NCI-H82 treated with DMSO at 0.1 percent for 48 hours (cell line): Measurements from ENCODE around the gene MYH9.
"Not testable (repeated sequence)": the region's sequence is repeated elsewhere in the genome, so short reads cannot be mapped to it uniquely, and the experiment has no call there.

Experiments used
- DNase-seq: peaks from one replicate; lab custom pipeline; 2025; ENCODE audit not compliant: unreplicated experiment; lab: John Stamatoyannopoulos, UW

The MYH9 gene

DNA sequence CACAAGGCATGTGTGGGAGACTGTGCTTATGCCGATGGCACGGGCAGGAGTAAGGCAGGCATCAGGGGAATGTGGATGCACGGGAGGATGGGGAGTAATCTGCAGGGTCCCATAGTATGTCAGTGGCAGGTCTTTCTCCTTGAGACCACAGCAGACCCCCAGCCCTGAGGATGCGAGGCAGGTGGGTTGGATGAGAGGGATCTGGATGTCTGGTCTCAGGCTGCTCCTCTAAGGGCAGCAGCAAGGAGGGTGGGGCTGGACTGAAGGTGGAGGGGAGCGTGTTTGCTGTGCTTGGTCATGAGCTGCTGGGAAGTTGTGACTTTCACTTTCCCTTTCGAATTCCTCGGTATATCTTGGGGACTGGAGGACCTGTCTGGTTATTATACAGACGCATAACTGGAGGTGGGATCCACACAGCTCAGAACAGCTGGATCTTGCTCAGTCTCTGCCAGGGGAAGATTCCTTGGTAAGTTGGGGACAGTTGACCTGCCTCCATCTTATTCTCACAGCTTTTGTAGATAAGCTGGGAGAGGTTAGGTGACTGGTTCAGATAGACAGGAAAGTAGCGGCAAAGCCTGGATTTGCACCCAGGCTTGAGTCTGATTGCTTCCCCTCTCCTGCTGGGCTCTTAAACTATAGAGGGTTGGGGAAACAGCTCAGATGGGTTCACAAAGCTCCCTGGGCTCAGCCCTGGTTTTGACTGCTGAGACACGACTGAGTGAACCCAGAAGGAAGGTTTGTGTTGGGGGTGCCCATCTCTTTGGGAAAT lies 134.8 kb downstream of the MYH9 start, which contains the start of gene APOL1:
Gene APOL1 (plus strand): TSS at position 380 of the 769 bp plus-strand sequence. CDS start 1,823 bp downstream, outside the sequence.
- no peak for DNase-seq

DNA sequence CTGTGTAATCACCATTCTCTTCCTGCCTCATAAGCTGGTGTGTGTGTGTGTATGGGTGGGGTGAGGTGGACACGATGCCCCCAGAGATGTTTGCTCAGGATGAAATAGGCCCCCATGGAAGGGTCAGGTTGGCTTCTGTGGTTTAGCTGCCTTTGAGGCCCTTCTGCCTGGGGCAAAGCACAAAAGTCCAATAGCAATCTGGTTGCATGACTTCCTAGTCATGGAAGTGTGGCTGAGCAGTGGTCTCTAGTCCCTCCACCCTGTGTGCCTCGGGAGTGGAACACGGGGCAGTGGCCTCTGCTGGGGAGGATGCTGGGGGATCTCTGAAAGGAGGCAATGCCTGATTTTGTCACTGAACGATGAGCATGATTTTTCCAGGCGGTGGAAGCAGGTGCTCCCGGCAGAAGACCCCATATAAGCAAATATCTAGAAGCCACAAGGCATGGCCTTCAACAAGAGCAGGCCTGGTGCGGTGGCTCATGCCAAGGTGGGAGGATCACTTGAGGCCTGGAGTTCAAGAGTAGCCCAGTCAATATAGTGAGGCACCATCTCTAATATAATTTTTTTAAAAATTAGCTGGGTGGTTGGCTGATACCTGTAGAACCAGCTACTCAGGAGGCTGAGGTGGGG lies 135.7 kb downstream of the MYH9 start:
- DNase-seq: not testable (repeated sequence)

DNA sequence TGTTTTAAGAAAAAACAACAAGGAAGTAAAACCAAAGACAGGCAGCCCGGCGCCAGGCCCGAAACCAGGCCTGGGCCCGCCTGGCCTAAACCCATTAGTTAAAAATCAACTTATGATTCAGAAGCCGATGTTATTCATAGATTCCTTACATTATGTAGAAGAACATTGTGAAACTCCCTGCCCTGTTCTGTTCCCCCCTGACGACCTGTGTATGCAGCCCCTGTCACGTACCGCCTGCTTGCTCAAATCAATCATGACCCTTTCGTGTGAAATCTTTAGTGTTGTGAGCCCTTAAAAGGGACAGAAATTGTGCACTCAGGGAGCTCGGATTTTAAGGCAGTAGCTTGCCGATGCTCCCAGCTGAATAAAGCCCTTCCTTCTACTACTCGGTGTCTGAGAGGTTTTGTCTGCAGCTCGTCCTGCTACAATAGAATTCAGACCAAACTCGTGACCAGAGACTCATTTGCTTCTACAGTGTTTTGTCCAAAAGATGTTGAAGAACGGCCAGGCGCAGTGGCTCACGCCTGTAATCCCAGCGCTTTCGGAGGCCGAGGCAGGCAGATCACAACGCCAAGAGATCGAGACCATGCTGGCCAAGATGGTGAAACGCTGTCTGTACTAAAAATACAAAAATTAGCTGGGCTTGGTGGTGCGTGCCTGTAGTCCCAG lies 137.3 kb downstream of the MYH9 start:
- not testable (repeated sequence) for DNase-seq

DNA sequence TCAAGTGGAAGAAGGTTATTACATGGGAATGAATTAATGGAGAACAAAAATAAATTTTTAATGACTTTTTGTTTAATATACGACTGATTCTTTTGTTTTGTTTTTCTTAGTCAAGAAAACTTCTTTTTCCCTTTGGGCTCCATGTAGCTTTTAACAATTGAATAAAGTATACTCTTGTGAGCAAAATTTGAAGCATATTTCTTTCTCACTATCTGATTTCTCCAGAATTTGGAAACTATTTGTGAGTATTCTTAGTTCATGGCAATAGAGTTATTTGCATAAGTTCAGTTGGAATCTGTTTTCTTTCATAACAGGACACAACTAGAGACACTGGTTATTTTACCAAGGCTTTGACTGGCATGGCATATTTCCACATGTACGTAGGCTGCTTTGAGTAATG lies 138.6 kb downstream of the MYH9 start:
- no peak for DNase-seq

DNA sequence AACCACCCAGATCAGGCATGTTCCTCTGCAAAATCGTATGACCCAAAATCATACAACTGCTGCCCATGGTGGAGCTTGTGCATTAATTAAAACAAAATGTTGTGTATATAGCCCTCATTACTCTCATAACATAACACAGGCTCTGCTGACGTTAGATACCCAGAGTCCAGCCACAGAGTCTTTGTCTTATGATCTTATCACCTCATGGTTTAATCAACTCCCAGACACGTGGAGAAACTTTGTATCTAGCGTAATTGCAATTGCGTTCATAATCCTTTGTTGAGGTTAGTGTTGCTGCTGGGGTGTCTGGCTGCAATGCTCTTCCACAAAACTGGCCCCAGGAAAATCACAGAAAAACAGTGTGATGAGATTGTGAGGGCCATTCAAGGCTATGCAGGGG lies 139.8 kb downstream of the MYH9 start:
- DNase-seq: no peak

DNA sequence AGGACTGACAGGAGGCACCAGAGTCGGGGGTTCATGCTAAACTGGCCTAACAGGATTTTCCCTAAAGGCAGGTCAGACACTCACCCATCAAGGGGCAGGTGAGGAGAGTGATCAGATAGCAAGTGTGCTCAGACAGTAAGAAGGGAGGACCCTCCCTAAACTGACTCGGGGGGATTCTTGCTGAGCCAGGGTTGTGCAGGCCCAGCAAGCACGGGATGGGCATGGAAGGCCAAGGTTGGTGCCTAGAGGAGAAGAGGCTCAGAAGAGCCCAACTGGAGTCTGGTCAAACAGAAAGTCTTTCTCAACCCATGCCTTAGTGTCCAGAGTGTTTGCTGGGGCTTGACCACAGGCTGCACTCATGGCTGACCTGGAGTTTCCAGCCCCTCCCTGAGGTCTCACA lies 141.0 kb downstream of the MYH9 start:
- DNase-seq: no peak

DNA sequence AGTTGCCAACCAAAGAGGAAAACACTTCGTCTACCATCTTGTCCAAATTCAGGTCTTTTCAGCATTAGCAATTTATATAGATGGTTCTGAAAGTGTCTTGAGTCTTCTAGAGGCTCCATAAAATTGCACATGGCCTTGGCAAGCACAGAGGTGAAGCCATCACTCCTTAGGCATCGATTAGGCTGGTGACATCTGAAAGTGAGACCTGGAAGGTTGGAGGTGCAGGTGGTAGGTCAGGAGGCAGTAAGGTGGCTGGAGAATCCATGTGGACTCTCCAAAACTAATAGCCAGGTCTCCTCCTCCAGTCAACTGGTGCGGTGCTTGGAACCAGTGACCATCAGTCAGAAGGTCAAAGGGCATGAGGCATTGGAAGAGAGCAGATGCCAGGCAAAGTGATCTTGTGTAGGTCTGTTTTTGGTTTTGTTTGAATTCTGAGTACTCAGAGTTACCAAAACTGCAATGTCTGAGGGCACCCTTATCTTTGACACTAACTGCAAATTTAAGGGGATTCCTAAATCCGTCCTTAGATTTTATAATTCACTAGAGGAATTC lies 141.9 kb downstream of the MYH9 start:
- DNase-seq: no peak

DNA sequence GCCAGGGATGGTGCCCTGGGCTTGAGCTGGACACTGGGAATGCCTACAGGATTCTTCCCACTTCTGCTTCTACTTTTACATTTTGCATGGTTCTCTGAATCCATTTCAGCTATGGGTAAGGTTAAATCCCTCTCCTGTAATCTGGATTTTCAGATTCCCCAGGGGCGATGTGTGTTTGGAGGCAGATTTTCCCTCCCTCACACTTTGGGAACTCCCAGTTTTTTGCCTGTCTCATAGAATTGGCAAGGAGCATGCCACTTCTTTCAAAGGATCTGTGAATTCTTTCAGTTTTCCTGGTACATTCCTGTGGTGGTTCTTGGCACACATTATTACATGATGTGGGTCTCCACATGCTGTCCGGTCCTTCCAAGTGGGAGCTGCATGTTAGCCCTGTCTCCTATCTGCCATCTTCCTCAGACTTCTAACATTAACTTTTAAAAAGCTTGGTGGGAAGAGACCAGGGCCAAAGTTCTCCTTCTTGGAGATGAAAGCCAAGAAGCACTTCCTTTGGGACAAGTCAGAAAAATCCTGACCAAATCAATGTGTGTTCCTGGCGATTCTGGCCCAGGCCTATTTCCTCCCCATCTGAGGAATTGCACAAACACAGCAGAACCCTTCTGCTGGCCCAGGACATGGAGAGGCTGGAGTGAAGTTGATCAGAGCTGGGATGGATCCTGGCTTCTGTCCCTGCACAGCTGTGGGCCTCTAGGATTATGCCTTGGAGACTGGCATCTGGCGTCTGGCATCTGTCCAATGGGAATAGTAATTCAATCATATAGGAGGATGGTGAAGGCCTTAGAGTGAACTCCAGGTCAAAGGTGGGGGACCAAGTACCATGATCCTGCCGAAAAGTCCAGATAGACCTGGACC lies 143.0 kb downstream of the MYH9 start:
- no peak for DNase-seq

DNA sequence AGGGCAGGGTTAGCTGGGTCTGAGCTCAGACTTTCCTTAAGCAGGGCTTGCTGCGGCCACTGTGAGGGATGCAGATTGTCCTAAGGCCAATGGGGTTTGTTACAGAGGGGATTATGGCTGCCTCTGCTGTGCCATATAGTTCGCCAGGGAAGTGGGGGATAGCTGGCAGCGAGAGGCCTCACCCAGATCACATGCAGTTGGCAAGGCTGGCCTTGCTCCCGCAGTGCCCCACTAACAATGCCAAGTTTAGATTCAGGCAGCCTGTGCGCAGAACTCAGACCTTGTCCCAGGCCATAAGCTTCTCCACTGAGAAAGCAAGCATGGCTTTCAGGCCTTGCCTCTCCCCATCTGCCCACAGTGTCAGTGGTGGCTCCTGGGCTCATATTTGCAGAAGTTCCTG lies 143.8 kb downstream of the MYH9 start:
- DNase-seq: no peak

DNA sequence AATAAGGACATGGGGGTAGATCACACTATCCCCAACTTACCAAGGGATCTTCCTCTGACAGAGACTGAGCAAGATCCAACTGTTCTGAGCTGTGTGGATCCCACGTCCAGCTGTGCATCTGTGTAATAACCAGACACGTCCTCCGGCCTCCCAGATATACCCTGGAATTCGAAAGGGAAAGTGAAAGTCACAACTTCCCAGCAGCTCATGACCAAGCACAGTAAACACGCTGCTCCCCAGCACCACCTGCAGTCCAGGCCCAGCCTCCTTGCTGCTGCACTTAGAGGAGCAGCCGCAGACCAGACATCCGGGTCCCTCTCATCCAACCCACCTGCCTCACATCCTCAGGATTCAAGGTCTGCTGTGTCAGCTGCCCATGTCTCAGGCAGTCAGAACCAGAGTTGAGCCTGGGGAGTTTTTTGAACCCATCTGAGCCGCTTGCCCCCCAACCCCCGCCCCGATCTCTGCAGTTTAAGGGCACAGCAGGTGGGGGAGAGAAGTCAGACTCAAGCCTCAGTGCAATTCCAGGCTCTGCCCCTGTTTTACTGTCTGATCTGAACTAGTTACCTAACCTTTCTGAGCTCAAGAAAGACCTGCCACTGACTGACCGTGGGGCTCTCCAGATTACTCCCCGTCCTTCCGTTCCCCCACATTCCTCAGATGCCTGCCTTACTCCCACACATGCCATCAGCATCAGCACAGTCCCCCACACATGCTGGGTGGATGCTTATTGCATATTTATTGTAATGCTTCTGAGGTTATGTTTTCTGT lies 148.2 kb downstream of the MYH9 start, which contains the start of gene APOL2:
Gene APOL2 (minus strand): TSS at position 127 of the 771 bp plus-strand sequence. CDS start 6,365 bp downstream, outside the sequence.
- no peak for DNase-seq

DNA sequence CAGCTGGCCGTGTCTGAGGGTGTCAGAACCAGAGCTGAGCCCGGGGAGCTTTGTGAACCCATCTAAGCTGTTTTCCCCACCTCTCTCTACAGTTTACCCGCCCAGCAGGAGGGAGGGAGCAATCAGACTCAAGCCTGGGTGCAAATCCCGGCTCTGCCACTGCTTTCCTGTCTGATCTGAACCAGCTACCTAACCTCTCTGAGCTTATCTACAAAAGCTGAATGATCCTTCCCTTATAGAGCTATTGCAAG lies 148.7 kb downstream of the MYH9 start:
- no peak for DNase-seq

DNA sequence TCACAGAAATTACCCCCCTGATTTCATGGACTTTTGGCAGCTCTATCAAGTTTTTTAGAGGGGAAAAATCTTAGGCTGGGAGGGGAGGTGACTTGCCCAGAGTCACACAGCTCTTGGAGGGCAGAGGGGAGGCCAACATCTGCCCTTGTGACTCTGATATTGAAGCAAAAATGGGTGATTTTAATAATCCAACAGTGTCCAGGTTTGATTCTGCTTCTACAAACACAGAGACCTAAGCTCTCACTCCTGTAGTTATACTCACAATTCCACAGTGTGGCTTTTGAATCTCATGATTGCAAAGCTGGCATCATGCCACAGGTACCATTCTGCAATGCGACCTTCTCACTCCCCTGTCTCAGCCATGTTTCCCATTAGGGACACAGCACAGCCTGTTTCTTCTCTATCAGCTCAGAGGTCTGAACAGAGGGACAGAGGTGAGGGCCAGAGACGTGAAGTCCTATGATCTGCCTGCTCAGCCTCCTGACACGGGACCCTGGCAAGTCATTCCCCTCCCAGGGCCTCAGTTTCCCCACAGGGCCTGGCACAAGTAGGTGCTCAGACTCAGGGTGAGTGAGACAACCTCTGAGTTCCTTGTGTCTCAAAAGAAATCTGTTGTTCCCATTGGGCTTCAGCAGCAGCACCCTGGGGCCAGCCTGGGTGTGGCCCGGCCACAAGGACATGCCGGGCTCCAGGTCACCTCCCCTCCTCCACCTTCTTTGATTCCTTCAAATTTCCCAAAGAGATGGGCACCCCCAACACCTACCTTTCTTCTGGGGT lies 149.2 kb downstream of the MYH9 start:
- no peak for DNase-seq

DNA sequence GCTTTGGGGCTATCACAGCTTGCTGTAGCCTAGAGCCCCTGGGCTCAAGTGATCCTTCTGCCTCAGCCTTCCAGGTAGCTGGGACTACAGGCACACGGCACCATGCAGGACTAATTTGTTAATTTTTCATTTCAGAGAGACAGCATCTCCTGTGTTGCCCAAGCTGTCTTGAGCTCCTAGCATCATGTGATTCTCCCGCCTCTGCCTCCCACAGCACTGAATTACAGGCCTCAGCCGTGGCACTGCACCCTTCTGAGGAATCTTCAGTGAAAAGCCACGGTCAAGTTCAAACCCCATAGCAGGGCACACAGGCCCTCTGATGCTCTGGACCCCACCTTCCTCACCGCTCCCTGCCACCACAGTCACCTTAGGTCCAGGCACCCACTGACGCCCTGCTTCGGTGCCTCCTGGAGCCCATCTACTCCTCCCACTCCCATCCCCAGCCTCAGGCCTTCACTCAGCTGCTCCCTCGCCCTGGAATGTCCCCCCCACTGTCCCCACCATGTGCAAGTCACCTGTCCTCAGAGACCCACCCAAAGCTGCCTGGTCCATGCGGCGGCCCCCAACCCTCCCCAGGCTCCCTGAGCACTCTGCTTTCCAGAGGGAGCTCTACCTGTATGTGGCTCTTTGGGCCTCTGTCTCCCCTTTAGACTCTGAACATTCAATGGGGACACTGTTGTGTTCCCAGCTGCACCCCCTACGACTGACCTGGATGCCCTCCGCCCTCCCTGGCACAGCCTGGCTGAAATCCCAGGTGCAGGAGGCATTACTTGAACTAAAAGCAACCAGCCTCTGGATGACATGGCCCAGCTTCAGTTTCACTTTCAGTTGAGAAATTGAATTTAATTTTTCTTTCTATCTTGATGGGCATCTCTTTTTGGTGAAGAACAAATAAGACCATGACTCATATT lies 150.1 kb downstream of the MYH9 start:
- DNase-seq: no peak

DNA sequence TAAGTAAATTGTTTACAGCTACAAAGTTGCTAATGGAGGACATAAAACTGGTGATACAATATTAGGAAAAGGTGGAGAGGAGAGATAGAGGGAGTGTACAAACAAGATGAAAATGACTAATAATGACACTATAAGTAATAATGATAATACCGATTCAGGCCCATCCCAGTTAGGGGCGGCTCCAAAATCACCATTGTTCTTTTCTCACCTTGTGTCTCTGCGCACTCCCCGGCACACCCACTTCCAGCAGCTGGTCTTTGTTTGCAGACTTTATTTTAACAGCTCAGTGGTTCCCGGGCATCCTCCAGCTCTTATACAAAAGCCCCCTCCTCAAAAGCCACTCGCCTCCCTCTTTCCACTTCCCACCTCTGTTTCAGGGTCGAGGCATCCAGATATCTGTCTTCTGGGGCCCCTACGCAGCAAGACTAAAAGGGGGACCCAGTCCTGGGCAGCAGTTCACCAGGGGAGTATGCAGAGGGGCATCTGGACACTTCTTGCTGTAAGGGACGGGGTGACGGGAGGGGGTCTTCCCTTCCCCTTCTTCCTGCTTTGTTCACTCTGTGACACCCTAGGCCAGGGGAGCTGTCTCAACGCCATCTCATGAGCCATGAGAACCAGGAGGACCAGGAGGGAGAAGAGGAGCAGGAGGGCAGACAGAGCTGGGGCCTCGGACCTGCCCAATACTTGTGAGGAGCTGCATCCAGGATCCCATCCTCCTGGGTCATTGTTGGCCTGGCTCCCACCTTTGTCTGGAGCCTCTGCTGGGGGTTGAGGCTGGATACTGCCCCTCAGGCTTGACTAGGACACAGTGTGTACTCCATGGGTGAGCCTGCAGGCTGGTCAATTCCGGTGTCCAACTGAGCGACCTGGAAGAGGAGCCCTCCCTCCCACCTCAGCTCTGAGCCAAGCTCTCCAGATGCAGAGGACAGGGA lies 151.1 kb downstream of the MYH9 start:
- DNase-seq: no peak

DNA sequence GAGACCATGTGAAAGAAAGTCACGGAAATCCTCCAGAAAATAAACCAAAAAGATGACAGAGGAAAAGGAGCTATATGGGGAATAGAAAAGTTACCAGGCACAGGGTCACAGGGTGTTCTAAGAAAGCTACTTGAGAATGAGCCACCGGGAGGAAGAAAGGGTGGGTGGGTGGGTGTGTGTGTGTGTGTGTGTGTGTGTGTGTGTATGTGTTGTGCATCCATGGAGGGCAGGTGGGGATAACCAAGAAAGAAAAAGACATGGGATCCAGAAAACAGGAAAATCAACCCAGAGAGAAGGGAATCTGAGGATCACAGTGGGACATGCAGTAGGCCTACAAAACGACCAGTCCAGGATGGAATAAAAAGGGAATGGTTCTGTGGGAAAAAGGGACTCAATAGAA lies 152.2 kb downstream of the MYH9 start:
- DNase-seq: no peak

DNA sequence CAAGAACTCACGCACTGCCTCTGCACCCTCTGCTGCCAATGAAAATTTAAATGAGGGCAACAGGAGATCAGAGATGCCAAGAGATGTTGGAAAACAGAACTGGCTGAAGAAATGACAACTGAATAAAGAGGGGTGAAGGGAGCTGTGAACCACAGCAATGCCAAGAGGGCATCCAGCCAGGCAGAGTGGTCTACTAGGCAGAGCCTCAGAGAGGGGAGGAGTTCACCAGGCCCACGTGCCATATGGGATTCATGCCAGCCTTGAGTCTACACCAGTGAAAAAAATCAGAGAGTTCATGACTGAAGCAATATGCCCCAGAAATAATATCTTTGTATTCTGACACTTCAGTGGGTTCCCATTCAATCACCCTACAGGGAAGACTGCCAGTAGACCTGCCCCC lies 152.8 kb downstream of the MYH9 start:
- no peak for DNase-seq

DNA sequence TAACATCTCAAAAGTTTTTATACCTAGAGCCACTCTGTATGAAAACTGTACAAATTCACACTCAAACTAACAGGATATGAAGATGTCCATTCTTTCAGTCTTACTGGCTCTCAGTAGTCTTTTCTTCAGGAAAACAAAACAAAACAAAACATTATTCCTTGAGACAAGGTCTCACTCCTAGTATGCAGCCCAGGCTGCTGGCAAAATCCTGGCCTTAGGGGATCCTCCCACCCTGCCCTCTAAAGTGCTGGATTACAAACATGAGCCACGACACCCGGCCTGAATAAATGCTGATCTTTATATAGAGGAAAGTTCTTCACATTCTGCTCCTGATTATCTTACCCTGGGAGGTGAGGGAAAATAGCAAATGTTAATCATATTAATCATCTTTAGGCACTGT lies 153.6 kb downstream of the MYH9 start:
- DNase-seq: no peak
